Measurements from ENCODE around the gene SMARCA2.

Gene SMARCA2

DNA sequence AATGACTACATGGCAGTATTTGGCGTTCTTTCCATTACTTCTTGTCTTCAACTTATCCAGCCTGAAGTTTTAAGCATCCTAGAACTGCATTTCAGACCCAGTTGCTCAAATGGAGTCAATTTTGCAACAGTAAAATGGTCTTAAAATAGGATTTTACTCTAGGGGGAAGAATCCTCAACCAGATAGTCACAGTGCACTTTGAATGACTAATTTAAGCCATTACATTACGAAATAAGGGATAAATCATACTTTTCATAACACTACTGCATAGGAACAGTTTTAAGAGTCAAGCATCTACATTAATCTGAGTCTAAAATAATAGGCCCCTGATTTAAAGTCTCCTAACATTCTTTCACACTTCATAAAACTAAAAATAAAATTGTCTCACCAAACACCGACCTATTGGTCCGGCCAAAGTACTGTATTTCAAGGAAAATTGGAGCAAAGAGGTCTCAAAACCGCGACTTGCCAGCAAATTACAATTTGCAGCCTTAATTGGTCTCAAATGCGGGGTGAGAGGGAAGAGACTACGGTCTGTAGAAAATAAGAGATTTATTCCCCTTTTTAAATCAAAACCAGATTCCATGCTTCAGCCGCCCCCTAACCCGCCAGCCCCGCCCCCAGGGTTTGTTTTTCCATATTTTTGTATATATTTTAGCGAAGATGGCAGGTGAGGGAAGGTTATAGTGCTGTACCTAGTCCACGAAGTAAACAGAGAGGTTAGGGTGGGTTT, 1.2 kb upstream of the SMARCA2 start:
- peaks cover 9% of the 10 kb centered on the region in 2 donors for H3K4me1 ChIP-seq (ENCODE audit: control insufficient read depth in 1 of 2, insufficient read depth in 2 of 2, low read length in 2 of 2)
- no peak overlapping the region for H3K27ac ChIP-seq (ENCODE audit: low read depth, low read length)
- H3K9me3 ChIP-seq (ENCODE audit: control insufficient read depth in 1 of 2, low read length in 2 of 2) = no peaks in the 10 kb centered on the region
- H3K36me3 ChIP-seq (ENCODE audit: control insufficient read depth in 1 of 2, insufficient read depth in 2 of 2, low read length in 2 of 2) = no peaks in the 10 kb centered on the region
- H3K4me3 ChIP-seq (ENCODE audit: low read depth in 1 of 2, low read length in 2 of 2) = peak overlapping the region; percentile 84 to 94
- H3K9ac ChIP-seq (ENCODE audit: low read depth in 1 of 2, low read length in 2 of 2) = peak overlapping the region; percentile 78 to 86
- H3K27me3 ChIP-seq (ENCODE audit: control insufficient read depth in 1 of 2, insufficient read depth in 2 of 2, low read length in 2 of 2) = peaks cover 0 to 9% of the 10 kb centered on the region in 2 donors

DNA sequence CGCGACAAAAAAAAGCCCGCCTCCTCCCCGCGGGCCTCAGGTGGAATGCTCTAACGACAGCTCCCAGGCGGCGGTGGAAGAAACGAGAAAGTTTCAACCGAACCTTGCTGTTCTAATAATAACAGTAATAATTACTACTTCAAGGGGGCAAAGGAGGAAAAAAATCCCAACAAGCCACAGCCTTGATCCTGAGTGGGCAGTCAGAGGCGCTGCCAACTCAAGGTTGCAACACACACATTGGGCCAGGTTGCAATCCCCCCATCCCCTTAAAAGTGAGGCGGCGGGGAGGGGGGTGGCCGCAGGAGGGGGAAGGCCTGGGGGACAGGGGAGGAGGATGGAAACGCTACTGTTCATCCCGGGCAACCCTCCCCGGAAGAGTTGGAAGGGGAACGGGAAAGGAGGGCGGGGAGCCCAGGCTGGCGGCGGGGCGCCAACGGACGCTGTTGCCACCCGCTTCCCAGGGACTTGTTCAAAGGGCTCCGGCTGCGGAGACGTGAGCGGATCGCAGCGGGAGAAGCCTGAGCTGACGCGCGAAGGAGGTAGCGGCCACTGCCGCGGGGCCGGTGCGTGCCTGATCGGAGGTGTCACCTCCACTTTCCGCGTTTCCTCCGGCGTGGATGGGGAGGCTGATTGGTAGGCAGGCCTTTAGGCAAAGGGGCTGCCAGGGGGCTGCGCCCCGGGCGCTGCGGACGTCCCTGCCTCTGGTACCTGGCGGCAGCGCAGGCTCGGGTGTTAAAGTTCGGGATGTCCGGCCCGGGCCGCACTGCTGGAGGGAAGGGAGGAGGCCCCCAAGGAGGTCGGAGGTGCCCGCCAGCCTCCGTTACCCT, 647 bp downstream of the SMARCA2 start:
- H3K4me1 ChIP-seq (ENCODE audit: control insufficient read depth in 1 of 2, insufficient read depth in 2 of 2, low read length in 2 of 2) = peaks cover 12 to 21% of the 10 kb centered on the region in 2 donors
- H3K27me3 ChIP-seq (ENCODE audit: control insufficient read depth in 1 of 2, insufficient read depth in 2 of 2, low read length in 2 of 2) = peaks cover 0 to 9% of the 10 kb centered on the region in 2 donors
- H3K27ac ChIP-seq (ENCODE audit: low read depth, low read length) = peak overlapping the region; percentile 91
- no peaks in the 10 kb centered on the region for H3K9me3 ChIP-seq (ENCODE audit: control insufficient read depth in 1 of 2, low read length in 2 of 2)
- H3K4me3 ChIP-seq (ENCODE audit: low read depth in 1 of 2, low read length in 2 of 2) = peak overlapping the region; percentile 90 to 94
- H3K9ac ChIP-seq (ENCODE audit: low read depth in 1 of 2, low read length in 2 of 2) = peak overlapping the region; percentile 89 to 96
- H3K36me3 ChIP-seq (ENCODE audit: control insufficient read depth in 1 of 2, insufficient read depth in 2 of 2, low read length in 2 of 2) = no peaks in the 10 kb centered on the region

DNA sequence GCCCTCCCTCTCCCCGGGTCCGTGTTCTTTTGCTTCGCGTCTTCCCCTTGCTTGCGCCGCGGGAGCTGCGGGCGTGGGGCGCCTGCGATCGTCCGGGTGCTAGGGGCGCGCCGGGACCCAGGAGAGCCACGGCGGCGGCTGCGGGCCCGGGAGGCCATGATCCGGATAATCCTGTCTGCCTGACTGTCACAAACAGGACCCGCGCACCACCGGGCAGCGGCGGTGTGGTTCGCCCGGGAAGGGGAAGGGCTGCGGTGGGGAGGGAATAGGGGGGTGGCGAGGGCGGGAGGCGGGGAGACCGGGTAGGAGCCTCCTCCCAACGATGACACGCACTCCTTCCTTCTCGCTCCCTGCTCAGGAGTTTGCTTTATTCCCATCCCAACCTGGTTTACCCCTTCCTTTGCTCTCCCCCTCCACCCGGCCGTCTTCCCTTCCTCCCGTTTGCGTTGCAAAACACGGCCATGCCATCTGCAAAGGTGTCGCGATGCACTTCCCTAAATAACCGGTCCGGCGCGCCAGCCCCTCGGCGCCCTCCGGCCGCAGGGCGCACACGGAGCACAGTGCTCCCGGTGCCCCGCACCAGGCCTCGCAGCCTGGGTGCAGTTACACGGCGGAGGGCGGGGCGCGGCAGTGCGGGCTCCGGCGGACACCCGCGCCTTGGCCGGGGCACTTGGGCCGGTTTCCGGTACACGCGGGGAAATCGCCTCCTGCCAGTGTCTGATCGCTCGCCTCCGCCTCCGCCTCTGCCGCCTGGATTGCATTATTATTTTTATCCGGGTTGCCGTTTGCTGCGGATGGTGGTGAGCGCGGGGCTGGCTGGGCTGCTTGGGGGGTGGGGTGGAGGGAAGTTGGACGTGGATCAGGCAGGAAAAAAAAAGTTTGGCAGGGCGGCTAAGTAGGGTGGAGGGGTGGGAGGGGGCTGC, 1.5 kb downstream of the SMARCA2 start:
- H3K9ac ChIP-seq (ENCODE audit: low read depth in 1 of 2, low read length in 2 of 2) = peak overlapping the region; percentile 89 to 96
- peaks cover 0 to 9% of the 10 kb centered on the region in 2 donors for H3K27me3 ChIP-seq (ENCODE audit: control insufficient read depth in 1 of 2, insufficient read depth in 2 of 2, low read length in 2 of 2)
- peak overlapping the region; percentile 91 for H3K27ac ChIP-seq (ENCODE audit: low read depth, low read length)
- H3K9me3 ChIP-seq (ENCODE audit: control insufficient read depth in 1 of 2, low read length in 2 of 2) = no peaks in the 10 kb centered on the region
- peaks cover 12 to 22% of the 10 kb centered on the region in 2 donors for H3K4me1 ChIP-seq (ENCODE audit: control insufficient read depth in 1 of 2, insufficient read depth in 2 of 2, low read length in 2 of 2)
- H3K36me3 ChIP-seq (ENCODE audit: control insufficient read depth in 1 of 2, insufficient read depth in 2 of 2, low read length in 2 of 2) = no peaks in the 10 kb centered on the region
- H3K4me3 ChIP-seq (ENCODE audit: low read depth in 1 of 2, low read length in 2 of 2) = peak overlapping the region; percentile 90 to 94

DNA sequence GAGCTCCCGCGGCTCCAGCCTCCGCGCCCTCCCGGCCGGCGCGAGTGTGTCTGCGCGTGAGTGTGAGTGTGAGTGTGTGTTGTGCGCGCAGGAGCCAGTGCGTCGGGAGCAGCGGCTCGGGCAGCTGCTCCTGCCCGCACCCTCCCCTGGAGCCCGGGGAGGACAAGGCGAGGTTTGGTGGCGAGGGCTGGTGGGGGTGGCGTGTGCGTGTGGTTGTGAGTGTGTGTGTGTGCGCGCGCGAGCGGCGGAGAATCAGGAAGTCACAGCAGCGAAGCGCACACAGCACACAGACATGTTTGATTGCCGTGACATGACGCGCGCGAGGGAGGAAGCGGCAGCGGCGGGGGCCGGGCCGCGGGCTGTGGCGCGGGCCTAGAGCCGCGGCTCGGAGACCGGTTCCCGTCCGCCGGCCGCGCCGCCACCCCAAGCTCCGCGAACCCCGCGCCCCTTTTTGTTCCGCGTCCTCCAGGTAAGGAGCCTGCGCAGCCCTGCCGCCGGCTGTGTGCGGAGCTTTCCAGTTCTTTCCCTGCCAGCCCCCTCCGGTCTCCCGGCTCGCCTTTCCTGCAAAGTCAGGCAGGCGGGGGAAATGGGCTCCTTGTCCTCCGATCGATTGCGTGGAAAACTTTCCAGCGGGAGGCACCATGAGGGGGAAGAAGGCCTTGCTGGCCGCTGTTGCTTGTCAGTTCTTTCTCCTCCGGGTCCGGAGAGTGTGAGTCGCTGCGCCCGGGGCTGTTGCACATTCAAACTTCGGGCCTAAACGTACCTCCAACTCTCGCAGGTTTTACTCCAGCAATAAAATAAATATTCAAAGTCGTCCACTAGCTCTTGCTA, 2.4 kb downstream of the SMARCA2 start:
- peak overlapping the region; percentile 83 to 89 for H3K9ac ChIP-seq (ENCODE audit: low read depth in 1 of 2, low read length in 2 of 2)
- no peaks in the 10 kb centered on the region for H3K9me3 ChIP-seq (ENCODE audit: control insufficient read depth in 1 of 2, low read length in 2 of 2)
- peaks cover 12 to 29% of the 10 kb centered on the region in 2 donors for H3K4me1 ChIP-seq (ENCODE audit: control insufficient read depth in 1 of 2, insufficient read depth in 2 of 2, low read length in 2 of 2)
- H3K36me3 ChIP-seq (ENCODE audit: control insufficient read depth in 1 of 2, insufficient read depth in 2 of 2, low read length in 2 of 2) = no peaks in the 10 kb centered on the region
- H3K4me3 ChIP-seq (ENCODE audit: low read depth in 1 of 2, low read length in 2 of 2) = peak overlapping the region; percentile 90 to 94
- H3K27me3 ChIP-seq (ENCODE audit: control insufficient read depth in 1 of 2, insufficient read depth in 2 of 2, low read length in 2 of 2) = peaks cover 0 to 5% of the 10 kb centered on the region in 2 donors
- H3K27ac ChIP-seq (ENCODE audit: low read depth, low read length) = peak overlapping the region; percentile 91

DNA sequence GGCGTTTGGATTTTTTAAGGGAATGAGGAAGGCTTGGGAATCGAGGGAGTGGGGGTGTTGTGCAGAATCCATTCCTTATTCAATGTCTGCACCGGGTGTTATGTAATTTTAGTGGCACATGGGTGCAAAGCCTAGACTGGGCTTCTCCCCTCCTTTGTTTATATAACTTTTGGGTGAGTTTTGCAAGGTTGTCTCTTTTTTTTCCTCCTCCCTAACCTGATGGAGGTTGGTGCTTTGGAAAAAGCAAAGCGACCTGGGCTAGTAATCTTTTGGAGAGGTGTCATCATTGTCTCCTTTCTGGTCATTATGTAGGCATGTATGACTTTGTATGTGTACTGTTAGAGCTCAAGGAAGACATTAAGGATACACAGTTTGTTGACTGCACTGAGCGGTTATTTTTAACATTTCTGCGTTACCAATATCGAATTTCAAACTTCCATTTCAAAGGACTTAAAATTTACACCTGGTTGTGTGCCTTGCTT, 3.1 kb downstream of the SMARCA2 start:
- peak overlapping the region; percentile 83 to 89 for H3K9ac ChIP-seq (ENCODE audit: low read depth in 1 of 2, low read length in 2 of 2)
- no peaks in the 10 kb centered on the region for H3K36me3 ChIP-seq (ENCODE audit: control insufficient read depth in 1 of 2, insufficient read depth in 2 of 2, low read length in 2 of 2)
- peaks cover 0 to 5% of the 10 kb centered on the region in 2 donors for H3K27me3 ChIP-seq (ENCODE audit: control insufficient read depth in 1 of 2, insufficient read depth in 2 of 2, low read length in 2 of 2)
- H3K4me1 ChIP-seq (ENCODE audit: control insufficient read depth in 1 of 2, insufficient read depth in 2 of 2, low read length in 2 of 2) = peaks cover 12 to 36% of the 10 kb centered on the region in 2 donors
- no peaks in the 10 kb centered on the region for H3K9me3 ChIP-seq (ENCODE audit: control insufficient read depth in 1 of 2, low read length in 2 of 2)
- H3K27ac ChIP-seq (ENCODE audit: low read depth, low read length) = peak overlapping the region; percentile 91
- H3K4me3 ChIP-seq (ENCODE audit: low read depth in 1 of 2, low read length in 2 of 2) = peak overlapping the region; percentile 90 to 94

DNA sequence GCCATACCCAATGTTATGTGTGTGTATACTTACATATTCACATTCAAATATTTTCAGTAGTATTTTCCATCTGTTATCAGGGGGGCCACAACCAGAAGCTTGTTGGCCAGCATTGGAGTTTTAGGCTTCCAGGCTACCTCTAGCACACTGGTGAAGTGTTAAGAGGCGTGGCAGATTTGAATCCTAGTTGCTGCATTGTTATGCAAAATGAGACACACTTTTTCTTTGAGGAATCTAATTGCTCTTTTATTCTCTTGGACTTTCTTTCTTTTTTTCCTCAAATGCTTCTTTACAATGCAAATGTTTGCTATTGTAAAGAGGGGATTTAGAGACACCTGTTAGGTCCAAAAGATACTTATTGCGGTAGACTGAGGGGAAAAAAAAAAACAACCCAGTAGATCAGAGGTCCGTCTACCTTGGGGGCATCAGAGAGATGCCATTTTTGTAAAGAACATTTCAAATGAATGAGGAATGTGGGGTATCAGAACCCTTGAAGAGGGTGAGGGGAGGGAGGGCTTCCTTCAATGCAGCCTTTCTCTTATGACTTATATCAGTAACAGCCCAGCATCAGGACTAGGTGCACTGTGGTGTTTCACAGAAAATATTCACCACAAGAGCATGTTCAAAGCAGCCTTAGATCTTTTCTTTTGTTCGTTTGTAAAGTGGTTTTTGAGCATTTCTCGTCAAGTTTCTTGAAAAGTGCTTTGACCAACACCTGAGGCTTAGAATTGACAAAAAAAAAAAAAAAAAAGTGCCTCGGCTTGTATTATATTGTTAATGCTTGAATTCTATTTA, 3.8 kb downstream of the SMARCA2 start:
- Histone ChIP-seq H3K27ac (ENCODE audit: low read depth, low read length) (no peak overlapping the region), H3K27me3 (ENCODE audit: control insufficient read depth in 1 of 2, insufficient read depth in 2 of 2, low read length in 2 of 2) (no peaks in the 10 kb centered on the region), H3K4me1 (ENCODE audit: control insufficient read depth in 1 of 2, insufficient read depth in 2 of 2, low read length in 2 of 2) (peaks cover 12 to 43% of the 10 kb centered on the region in 2 donors), H3K36me3 (ENCODE audit: control insufficient read depth in 1 of 2, insufficient read depth in 2 of 2, low read length in 2 of 2) (no peaks in the 10 kb centered on the region), H3K9me3 (ENCODE audit: control insufficient read depth in 1 of 2, low read length in 2 of 2) (no peaks in the 10 kb centered on the region), H3K9ac (ENCODE audit: low read depth in 1 of 2, low read length in 2 of 2) (peak overlapping the region in 1 of 2 donors; percentile 89), H3K4me3 (ENCODE audit: low read depth in 1 of 2, low read length in 2 of 2) (peak overlapping the region; percentile 90 to 94)

DNA sequence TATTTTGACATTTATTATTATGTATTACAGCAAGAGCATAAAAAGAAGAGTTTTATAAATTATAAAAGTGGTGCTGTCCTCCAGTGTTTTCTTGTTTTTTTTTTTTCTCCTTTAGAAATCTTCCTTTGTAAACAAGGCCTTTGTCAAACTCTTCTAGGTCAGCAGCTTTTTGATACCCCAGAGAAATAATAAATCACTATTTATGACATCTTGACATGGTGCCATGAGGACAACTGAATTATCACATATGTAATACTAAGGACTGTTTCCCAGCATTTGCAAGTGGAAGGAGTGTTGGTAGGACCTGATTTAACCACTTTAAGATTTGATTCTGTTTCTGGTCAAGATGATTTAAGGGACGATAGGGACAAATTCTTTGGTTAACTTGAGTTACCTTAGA, 4.6 kb downstream of the SMARCA2 start:
- peaks cover 12 to 46% of the 10 kb centered on the region in 2 donors for H3K4me1 ChIP-seq (ENCODE audit: control insufficient read depth in 1 of 2, insufficient read depth in 2 of 2, low read length in 2 of 2)
- H3K9me3 ChIP-seq (ENCODE audit: control insufficient read depth in 1 of 2, low read length in 2 of 2) = no peaks in the 10 kb centered on the region
- H3K9ac ChIP-seq (ENCODE audit: low read depth in 1 of 2, low read length in 2 of 2) = no peak overlapping the region
- no peak overlapping the region for H3K27ac ChIP-seq (ENCODE audit: low read depth, low read length)
- H3K27me3 ChIP-seq (ENCODE audit: control insufficient read depth in 1 of 2, insufficient read depth in 2 of 2, low read length in 2 of 2) = no peaks in the 10 kb centered on the region
- H3K36me3 ChIP-seq (ENCODE audit: control insufficient read depth in 1 of 2, insufficient read depth in 2 of 2, low read length in 2 of 2) = no peaks in the 10 kb centered on the region
- H3K4me3 ChIP-seq (ENCODE audit: low read depth in 1 of 2, low read length in 2 of 2) = no peak overlapping the region

DNA sequence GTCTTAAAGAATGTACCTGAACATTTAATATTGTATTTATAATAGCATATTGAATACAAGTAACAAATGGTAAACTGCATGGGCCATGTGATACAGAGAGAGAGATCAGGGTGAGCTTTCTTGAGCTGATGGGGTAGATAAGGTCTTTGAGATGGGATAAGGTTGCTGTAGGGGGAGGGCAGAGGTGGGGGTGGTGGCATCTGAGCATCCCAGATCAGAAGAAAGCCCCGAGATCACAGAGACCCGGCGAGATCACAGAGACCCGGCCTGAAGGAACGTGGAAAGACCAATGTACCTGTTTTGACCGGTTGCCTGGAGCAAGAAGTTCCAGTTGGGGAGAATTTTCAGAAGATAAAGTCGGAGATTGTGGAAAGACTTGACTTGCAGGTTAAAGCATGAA, 6.6 kb downstream of the SMARCA2 start:
- no peaks in the 10 kb centered on the region for H3K27me3 ChIP-seq (ENCODE audit: control insufficient read depth in 1 of 2, insufficient read depth in 2 of 2, low read length in 2 of 2)
- H3K4me3 ChIP-seq (ENCODE audit: low read depth in 1 of 2, low read length in 2 of 2) = no peak overlapping the region
- peaks cover 19 to 60% of the 10 kb centered on the region in 2 donors for H3K4me1 ChIP-seq (ENCODE audit: control insufficient read depth in 1 of 2, insufficient read depth in 2 of 2, low read length in 2 of 2)
- H3K9me3 ChIP-seq (ENCODE audit: control insufficient read depth in 1 of 2, low read length in 2 of 2) = no peaks in the 10 kb centered on the region
- H3K36me3 ChIP-seq (ENCODE audit: control insufficient read depth in 1 of 2, insufficient read depth in 2 of 2, low read length in 2 of 2) = no peaks in the 10 kb centered on the region
- no peak overlapping the region for H3K9ac ChIP-seq (ENCODE audit: low read depth in 1 of 2, low read length in 2 of 2)
- H3K27ac ChIP-seq (ENCODE audit: low read depth, low read length) = no peak overlapping the region

Measured in duodenal mucosa (tissue), 2 donors.